Measurements from ENCODE around the gene USP32.

Gene USP32

GRCh38 chr17:60146206-60146605 is 245.7 kb downstream of the USP32 start:
- TF ChIP-seq CTCF (IDR thresholded peaks at IDR 0.05; ENCODE audit: low read depth, low read length, missing control alignments), result no peak
- no peak overlapping the region for H3K4me3 ChIP-seq (replicated peaks; ENCODE audit: low read depth, low read length)
- no peak for DNase-seq (ENCODE audit: extremely low read depth, low read depth)

DNA sequence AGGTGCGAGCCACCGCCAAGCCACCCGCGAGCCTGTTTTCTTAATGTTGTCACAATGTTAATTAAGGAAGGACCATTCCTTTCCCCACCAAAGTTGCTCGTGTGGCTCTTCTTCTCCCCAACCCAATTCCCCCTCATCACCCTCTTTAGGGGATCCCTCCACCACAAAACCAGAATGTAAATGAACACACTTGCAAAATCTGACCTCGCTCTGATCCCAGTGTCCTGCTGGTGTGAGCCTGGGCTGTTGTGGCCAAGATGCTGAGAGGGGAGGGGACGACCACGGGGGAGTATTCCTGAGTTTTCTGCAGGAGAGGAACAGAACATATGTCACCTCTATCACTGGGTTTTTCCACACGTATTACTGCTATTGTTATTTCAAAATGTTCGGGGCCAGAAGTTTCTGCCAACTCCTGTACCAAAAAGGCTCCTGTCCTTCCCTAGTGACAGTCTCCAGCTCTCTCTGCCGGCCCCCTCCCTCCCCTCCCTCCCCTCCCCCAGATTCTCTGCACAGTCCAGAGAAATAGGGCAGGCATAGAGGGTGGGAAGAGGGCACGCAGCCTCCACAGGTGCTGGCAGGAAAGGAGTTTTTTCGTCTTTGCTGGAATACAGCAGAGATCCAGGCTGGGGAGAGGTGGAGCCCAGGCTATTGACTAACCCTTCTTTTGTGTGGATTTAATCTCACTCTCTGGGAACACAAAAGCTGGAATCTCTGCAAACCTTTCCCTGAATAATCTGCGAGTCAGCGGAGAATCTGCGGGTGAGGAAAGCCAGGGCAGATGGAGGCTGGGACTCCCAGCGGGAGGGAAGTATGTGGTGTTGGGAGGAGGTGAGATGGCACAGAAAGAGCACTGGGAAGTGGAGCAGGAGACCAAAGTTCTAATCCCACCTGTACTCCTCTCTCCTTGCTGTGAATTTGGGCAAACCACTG is 246.7 kb downstream of the USP32 start:
- DNase-seq (ENCODE audit: extremely low read depth, low read depth), result no peak
- no peak for TF ChIP-seq CTCF (IDR thresholded peaks at IDR 0.05; ENCODE audit: low read depth, low read length, missing control alignments)
- no peak overlapping the region for H3K4me3 ChIP-seq (replicated peaks; ENCODE audit: low read depth, low read length)

- DNase-seq (ENCODE audit: extremely low read depth, low read depth), result peak; percentile 87
- peak; percentile 85 for TF ChIP-seq CTCF (IDR thresholded peaks at IDR 0.05; ENCODE audit: low read depth, low read length, missing control alignments)
- peak overlapping the region; percentile 35 for H3K4me3 ChIP-seq (replicated peaks; ENCODE audit: low read depth, low read length)
Observed at GRCh38 chr17:60142872-60143499, 248.9 kb downstream of the USP32 start.

DNA sequence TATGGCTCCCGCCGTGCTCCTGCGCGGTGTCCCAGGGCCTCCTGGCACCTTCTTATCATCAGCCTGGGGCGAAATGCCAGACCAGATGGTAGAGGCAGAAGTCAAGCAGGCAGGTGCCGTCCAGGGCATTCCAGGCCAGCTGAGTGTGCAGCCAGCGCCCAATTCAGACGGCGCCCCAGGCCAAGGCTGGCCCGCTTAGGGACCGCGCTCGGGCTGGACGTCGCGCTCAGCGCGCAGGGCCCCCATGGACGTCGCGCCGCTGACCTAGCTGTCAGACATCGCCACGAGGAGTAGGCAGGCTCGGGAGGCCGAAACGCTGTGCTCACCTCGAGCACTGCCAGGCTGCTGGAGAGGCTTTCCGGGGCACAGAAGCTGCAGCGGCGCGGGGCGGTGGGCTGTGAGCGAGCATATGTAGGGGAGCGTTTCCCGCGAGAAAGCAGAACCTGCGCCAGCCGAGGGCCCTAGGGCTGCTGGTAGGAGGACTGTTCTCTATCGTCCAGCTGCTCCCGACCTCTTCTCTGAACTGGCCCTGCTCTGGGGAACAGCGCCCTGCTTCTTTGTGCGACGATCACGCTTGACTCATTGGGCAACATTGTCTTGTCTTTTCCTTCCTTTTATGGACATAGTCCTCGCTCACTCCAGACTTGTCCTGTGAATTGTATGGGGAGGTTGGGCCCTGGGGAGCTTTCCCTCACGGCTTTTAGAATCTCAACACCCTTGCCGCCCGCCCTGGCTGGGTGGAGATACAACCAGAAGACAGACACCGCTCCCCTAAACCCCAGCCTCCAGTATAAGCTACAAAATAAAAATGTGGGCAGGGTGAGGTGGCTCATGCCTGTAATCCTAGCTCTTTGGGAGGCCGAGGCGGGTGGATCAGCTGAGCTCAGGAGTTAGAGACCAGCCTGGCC is 250.6 kb downstream of the USP32 start:
- no peak for TF ChIP-seq CTCF (IDR thresholded peaks at IDR 0.05; ENCODE audit: low read depth, low read length, missing control alignments)
- DNase-seq (ENCODE audit: extremely low read depth, low read depth), result no peak
- no peak overlapping the region for H3K4me3 ChIP-seq (replicated peaks; ENCODE audit: low read depth, low read length)

DNA sequence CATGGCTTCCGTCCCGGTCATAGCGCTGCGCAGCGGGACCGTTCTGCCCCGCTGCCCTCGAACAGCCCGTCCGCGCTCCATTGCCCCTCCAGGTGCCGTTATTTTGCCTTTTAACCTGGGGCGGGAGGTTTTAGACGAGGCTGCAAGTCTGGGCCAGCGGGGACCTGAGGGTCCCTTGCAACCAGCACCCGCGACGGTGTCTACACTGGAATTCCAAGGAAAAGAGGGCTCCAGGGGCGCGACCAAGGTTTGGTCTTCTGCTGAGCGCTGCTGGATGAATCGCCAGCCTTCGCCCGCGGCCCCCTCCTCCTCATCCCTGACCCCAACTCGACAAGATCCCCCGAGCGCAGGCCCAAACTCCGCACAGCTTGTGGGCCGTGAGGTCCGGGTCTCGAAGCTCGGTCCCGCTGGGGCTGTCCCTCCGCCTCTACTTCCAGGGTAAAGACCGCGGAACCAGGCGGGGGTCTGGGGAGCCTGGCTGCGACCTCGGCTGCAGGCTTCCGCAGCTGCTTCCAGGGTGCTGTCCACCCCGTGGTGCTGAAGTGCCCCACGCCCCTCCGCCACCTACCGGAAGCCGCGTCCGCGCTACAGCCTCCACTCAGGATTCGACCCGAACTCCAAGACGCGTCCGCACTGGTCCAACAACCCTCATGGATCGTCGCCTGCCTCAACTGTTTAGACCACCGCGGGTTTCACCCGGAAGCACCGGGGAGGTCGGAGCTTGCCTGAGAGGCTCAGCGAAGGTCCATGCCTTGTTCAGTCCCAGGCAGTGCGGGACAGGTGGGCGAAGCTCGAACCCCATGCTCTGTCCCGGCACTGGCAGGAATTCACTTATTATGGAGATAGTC is 252.3 kb downstream of the USP32 start:
- H3K4me3 ChIP-seq (replicated peaks; ENCODE audit: low read depth, low read length), result no peak overlapping the region

More for the DNA sequence above, 252.3 kb downstream of the USP32 start:
- TF ChIP-seq CTCF (IDR thresholded peaks at IDR 0.05; ENCODE audit: low read depth, low read length, missing control alignments), result peak; percentile 74
- DNase-seq (ENCODE audit: extremely low read depth, low read depth), result no peak

All from HFF-Myc (cell line).